ENCODE results near the gene UCN.

The UCN gene

GRCh38 chr2:27270131-27270530, 38.1 kb downstream of the UCN start:
- no peak for TF ChIP-seq FOXP2 (optimal IDR thresholded peaks at IDR 0.05; ENCODE audit: borderline replicate concordance, extremely low read depth, extremely low read length, insufficient read depth)

GRCh38 chr2:27265536-27265870, 42.7 kb downstream of the UCN start:
- TF ChIP-seq SIN3A (IDR thresholded peaks at IDR 0.05; ENCODE audit: borderline replicate concordance, insufficient read depth, low read length) (no peak), TAF1 (IDR thresholded peaks at IDR 0.05; ENCODE audit: borderline replicate concordance, insufficient read depth, low read length) (no peak), FOXP2 (optimal IDR thresholded peaks at IDR 0.05; ENCODE audit: borderline replicate concordance, extremely low read depth, extremely low read length, insufficient read depth) (no peak), POLR2AphosphoS5 (IDR thresholded peaks at IDR 0.05; ENCODE audit: low read depth, low read length) (no peak)
- TF ChIP-seq, protein P1, sequence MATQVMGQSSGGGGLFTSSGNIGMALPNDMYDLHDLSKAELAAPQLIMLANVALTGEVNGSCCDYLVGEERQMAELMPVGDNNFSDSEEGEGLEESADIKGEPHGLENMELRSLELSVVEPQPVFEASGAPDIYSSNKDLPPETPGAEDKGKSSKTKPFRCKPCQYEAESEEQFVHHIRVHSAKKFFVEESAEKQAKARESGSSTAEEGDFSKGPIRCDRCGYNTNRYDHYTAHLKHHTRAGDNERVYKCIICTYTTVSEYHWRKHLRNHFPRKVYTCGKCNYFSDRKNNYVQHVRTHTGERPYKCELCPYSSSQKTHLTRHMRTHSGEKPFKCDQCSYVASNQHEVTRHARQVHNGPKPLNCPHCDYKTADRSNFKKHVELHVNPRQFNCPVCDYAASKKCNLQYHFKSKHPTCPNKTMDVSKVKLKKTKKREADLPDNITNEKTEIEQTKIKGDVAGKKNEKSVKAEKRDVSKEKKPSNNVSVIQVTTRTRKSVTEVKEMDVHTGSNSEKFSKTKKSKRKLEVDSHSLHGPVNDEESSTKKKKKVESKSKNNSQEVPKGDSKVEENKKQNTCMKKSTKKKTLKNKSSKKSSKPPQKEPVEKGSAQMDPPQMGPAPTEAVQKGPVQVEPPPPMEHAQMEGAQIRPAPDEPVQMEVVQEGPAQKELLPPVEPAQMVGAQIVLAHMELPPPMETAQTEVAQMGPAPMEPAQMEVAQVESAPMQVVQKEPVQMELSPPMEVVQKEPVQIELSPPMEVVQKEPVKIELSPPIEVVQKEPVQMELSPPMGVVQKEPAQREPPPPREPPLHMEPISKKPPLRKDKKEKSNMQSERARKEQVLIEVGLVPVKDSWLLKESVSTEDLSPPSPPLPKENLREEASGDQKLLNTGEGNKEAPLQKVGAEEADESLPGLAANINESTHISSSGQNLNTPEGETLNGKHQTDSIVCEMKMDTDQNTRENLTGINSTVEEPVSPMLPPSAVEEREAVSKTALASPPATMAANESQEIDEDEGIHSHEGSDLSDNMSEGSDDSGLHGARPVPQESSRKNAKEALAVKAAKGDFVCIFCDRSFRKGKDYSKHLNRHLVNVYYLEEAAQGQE (IDR thresholded peaks at IDR 0.05; ENCODE audit: insufficient read depth in 1 of 2, low read depth in 2 of 2, low read length in 2 of 2) = no peak

DNA sequence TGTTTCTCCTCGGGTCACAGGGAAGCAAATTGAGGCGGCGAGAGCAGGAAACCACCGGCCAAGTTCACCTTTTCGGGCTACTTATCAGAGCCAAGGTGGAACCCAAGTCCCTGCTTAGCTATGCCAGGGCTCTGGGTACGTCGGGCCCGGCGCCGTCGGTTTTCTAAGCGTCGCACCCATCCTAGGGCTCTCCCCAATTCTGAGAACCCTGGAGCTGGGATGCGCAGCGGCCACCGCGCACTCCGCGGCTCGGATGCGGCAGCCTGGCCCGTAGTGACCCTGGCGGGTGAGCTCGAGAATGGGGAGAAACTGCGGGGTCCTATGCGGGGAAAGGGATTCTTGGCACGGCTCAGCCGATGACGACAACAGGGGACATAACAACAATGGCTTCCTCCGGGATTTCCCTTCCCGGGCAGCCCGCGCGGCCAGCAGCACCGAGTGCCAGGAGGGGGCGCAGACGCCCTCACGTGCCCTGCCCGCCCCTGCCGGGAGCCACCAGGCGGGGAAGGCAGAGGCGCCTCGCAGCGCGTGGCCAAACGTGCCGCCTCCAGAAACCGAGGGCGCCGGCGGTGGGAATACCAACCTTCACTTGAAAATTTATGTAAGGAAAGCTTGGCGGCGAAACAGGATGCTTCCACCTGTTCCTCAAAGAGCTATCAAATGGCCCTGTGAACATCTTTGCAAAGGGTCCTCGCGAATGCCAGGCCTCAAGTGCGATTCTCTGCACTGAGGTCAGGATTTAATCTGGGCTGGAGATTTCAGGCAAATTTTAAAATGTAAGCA, 43.3 kb downstream of the UCN start:
- no peak for TF ChIP-seq SIN3A (IDR thresholded peaks at IDR 0.05; ENCODE audit: borderline replicate concordance, insufficient read depth, low read length)
- TF ChIP-seq POLR2AphosphoS5 (IDR thresholded peaks at IDR 0.05; ENCODE audit: low read depth, low read length) = no peak
- peak; percentile 51 for TF ChIP-seq FOXP2 (optimal IDR thresholded peaks at IDR 0.05; ENCODE audit: borderline replicate concordance, extremely low read depth, extremely low read length, insufficient read depth)

- TF ChIP-seq FOXP2 (optimal IDR thresholded peaks at IDR 0.05; ENCODE audit: borderline replicate concordance, extremely low read depth, extremely low read length, insufficient read depth) (no peak), SIN3A (IDR thresholded peaks at IDR 0.05; ENCODE audit: borderline replicate concordance, insufficient read depth, low read length) (no peak)
- TF ChIP-seq, protein P1 (IDR thresholded peaks at IDR 0.05; ENCODE audit: insufficient read depth in 1 of 2, low read depth in 2 of 2, low read length in 2 of 2) = no peak
These were observed 43.9 kb downstream of the UCN start for GRCh38 chr2:27264253-27264752.

- TF ChIP-seq, protein P1 (IDR thresholded peaks at IDR 0.05; ENCODE audit: insufficient read depth in 1 of 2, low read depth in 2 of 2, low read length in 2 of 2) = no peak
- TF ChIP-seq FOXP2 (optimal IDR thresholded peaks at IDR 0.05; ENCODE audit: borderline replicate concordance, extremely low read depth, extremely low read length, insufficient read depth) = no peak
- no peak for TF ChIP-seq POLR2AphosphoS5 (IDR thresholded peaks at IDR 0.05; ENCODE audit: low read depth, low read length)
- no peak for TF ChIP-seq SIN3A (IDR thresholded peaks at IDR 0.05; ENCODE audit: borderline replicate concordance, insufficient read depth, low read length)
- no peak for TF ChIP-seq TAF1 (IDR thresholded peaks at IDR 0.05; ENCODE audit: borderline replicate concordance, insufficient read depth, low read length)
These were observed 44.7 kb downstream of the UCN start for GRCh38 chr2:27263287-27264252.
